HL-60 (cell line): ENCODE data around the gene RAB11FIP5.

Experiments
- TF ChIP-seq, protein P1 (sequence below): IDR thresholded peaks from one replicate; pipeline ENCODE4 v1.5.1; 2011; ENCODE audit warnings: low read length, control low read depth, inconsistent platforms; ENCODE audit not compliant: insufficient read depth
- TF ChIP-seq, protein P2 (sequence below): IDR thresholded peaks from 2 replicates; pipeline ENCODE4 v1.6.1; 2012; ENCODE audit warnings: low read depth; ENCODE audit not compliant: insufficient replicate concordance

- TF ChIP-seq, protein P1, sequence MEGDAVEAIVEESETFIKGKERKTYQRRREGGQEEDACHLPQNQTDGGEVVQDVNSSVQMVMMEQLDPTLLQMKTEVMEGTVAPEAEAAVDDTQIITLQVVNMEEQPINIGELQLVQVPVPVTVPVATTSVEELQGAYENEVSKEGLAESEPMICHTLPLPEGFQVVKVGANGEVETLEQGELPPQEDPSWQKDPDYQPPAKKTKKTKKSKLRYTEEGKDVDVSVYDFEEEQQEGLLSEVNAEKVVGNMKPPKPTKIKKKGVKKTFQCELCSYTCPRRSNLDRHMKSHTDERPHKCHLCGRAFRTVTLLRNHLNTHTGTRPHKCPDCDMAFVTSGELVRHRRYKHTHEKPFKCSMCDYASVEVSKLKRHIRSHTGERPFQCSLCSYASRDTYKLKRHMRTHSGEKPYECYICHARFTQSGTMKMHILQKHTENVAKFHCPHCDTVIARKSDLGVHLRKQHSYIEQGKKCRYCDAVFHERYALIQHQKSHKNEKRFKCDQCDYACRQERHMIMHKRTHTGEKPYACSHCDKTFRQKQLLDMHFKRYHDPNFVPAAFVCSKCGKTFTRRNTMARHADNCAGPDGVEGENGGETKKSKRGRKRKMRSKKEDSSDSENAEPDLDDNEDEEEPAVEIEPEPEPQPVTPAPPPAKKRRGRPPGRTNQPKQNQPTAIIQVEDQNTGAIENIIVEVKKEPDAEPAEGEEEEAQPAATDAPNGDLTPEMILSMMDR = no peak
- TF ChIP-seq, protein P2, sequence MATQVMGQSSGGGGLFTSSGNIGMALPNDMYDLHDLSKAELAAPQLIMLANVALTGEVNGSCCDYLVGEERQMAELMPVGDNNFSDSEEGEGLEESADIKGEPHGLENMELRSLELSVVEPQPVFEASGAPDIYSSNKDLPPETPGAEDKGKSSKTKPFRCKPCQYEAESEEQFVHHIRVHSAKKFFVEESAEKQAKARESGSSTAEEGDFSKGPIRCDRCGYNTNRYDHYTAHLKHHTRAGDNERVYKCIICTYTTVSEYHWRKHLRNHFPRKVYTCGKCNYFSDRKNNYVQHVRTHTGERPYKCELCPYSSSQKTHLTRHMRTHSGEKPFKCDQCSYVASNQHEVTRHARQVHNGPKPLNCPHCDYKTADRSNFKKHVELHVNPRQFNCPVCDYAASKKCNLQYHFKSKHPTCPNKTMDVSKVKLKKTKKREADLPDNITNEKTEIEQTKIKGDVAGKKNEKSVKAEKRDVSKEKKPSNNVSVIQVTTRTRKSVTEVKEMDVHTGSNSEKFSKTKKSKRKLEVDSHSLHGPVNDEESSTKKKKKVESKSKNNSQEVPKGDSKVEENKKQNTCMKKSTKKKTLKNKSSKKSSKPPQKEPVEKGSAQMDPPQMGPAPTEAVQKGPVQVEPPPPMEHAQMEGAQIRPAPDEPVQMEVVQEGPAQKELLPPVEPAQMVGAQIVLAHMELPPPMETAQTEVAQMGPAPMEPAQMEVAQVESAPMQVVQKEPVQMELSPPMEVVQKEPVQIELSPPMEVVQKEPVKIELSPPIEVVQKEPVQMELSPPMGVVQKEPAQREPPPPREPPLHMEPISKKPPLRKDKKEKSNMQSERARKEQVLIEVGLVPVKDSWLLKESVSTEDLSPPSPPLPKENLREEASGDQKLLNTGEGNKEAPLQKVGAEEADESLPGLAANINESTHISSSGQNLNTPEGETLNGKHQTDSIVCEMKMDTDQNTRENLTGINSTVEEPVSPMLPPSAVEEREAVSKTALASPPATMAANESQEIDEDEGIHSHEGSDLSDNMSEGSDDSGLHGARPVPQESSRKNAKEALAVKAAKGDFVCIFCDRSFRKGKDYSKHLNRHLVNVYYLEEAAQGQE = no peak
These were observed 32.2 kb downstream of the RAB11FIP5 start for GRCh38 chr2:73080321-73081131.
